AG04449 (cell line): ENCODE measurements around the gene PPP2R5C.

Experiments used
- CTCF ChIA-PET: fragments of 350-600 bp; formaldehyde crosslinking; extraction: SDS; loops from one replicate; lab custom pipeline; 2021; ENCODE audit warnings: antibody characterized with exemption; lab: Yijun Ruan, JAX
- POLR2A ChIA-PET: fragments of 400-600, 350-600 bp; formaldehyde crosslinking; extraction: SDS; loops from one replicate; lab custom pipeline; 2020; ENCODE audit warnings: antibody characterized with exemption, inconsistent platforms; lab: Yijun Ruan, JAX
- DNase-seq: peaks from one replicate; pipeline ENCODE4 v3.0.0-alpha.2; 2010; ENCODE audit warnings: low read depth, low spot score
- H3K4me3 ChIP-seq: 2 replicates; pipeline ENCODE4 v1.5.1; 2011; ENCODE audit warnings: low read depth, mild to moderate bottlenecking, control low read depth, low read length
- TF ChIP-seq, protein P1 (sequence below): IDR thresholded peaks from one replicate; pipeline ENCODE4 v1.5.1; 2011; ENCODE audit warnings: mild to moderate bottlenecking, moderate library complexity, low read length, control low read depth, inconsistent platforms; ENCODE audit not compliant: insufficient read depth; ENCODE audit errors: missing control alignments

PPP2R5C gene

DNA sequence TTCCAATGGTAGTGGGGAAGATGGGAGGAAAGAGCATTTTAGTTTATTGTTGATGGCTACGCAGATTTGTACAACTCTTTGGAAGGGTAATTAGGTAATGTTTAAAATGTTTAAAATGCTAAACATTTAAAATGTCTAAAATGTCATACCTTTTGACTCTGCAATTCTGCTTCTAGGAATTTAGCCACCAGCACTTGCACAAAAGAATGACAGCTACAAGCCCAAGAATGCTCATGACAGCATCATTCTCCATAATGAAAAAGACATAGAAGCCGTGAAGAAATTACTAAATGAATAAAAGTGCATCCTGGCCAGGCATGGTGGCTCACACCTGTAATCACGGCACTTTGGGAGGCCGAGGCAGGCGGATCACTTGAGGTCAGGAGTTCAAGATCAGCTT is 182.9 kb downstream of the PPP2R5C start:
- no peak for DNase-seq
- no peak overlapping the region for H3K4me3 ChIP-seq
- CTCF ChIA-PET = interaction anchor here (2.7 kb wide), 1 partner anchor 174 kb away, joined by 9 read pairs; no protein-coding TSS in a partner anchor
- POLR2A ChIA-PET = no interaction called here
- TF ChIP-seq, protein P1, sequence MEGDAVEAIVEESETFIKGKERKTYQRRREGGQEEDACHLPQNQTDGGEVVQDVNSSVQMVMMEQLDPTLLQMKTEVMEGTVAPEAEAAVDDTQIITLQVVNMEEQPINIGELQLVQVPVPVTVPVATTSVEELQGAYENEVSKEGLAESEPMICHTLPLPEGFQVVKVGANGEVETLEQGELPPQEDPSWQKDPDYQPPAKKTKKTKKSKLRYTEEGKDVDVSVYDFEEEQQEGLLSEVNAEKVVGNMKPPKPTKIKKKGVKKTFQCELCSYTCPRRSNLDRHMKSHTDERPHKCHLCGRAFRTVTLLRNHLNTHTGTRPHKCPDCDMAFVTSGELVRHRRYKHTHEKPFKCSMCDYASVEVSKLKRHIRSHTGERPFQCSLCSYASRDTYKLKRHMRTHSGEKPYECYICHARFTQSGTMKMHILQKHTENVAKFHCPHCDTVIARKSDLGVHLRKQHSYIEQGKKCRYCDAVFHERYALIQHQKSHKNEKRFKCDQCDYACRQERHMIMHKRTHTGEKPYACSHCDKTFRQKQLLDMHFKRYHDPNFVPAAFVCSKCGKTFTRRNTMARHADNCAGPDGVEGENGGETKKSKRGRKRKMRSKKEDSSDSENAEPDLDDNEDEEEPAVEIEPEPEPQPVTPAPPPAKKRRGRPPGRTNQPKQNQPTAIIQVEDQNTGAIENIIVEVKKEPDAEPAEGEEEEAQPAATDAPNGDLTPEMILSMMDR = no peak

DNA sequence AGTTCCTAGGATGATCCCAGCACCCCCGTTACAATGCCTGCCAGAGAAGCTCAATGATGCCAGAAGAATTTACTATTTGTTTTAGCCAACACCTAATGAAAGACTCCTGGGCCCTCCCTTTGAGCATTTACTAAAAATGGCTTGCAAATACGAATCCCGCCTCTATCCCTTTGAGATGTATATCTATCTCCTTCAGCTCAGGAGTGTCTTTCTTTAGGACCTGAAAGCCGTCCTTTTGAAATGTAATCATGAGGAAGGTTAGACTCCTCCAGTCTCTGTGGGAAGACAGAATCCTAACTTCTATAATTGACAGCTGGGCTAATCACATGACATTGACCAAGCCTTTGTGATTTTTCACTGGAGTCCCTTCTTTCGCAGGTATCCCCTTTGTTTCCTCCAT is 183.7 kb downstream of the PPP2R5C start:
- TF ChIP-seq, protein P1 = no peak
- H3K4me3 ChIP-seq = no peak overlapping the region
- POLR2A ChIA-PET = no interaction called here
- DNase-seq = no peak
- CTCF ChIA-PET = interaction anchor here (2.7 kb wide), 1 partner anchor 175 kb away, joined by 9 read pairs; no protein-coding TSS in a partner anchor

DNA sequence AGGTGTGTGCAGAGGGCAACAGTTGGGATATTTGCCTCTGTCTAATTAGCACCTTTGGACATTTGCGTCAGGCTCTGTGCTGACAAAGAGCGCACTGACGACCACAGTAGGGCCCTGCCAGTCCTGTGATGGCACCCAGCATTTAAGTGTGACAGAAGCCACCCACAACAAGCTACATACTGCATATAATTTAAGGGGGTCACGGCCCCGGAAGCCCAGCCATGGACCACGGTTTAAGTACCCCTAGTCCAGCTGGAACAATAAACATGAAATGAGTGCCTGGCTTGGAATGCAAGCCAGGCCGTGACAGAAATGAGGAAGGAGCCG is 186.0 kb downstream of the PPP2R5C start:
- CTCF ChIA-PET = interaction anchor here (1.3 to 9.9 kb wide), 6 partner anchors 11 to 240 kb away, joined by 3 to 71 read pairs (median 9); no protein-coding TSS in a partner anchor
- DNase-seq = no peak
- TF ChIP-seq, protein P1 = no peak
- POLR2A ChIA-PET = interaction anchor here (1.3 kb wide), 1 partner anchor 14 kb away, joined by 4 read pairs; no protein-coding TSS in a partner anchor
- peak overlapping the region; percentile 91 for H3K4me3 ChIP-seq

DNA sequence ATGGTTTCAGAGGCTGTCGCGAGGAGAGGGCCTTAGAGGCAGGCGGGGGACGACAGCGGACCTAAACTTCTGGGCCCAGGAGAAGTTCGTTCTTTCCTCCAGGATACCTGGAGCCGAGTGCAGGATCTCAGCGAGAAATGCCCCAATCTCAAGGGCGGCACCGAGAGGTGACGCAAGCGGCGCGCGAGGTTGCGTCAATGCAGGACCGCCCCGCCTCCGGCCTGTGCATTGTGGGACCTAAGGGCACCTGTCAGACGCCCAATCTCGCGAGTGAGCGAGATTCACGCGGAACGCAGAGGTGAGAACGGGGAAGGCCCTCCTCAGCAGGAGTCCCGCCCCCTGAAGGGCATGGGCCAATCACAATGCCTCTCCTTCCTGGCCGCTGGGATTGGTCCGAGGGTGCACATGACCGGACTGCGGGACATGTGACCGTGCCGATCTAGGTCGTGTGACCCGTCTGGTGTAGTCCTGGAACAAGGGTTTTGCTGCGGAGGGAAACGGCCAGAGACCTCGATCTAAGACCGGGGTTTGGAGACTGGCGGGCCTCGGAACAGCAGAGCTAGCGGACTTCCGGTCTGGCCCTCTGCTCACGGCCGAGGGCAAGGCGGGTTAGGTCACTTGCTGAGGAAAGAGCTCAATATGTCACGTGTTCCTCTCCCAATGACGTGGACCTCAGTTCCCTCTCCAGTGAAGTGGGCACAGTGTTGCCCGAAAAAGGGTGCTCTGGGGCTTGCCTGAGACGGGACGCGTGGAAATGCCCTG is 186.6 kb downstream of the PPP2R5C start:
- TF ChIP-seq, protein P1 = no peak
- peak overlapping the region; percentile 98 for H3K4me3 ChIP-seq
- DNase-seq = peak; percentile 98
- CTCF ChIA-PET = interaction anchor here (1.3 to 9.9 kb wide), 8 partner anchors 10 to 241 kb away, joined by 3 to 71 read pairs (median 6); no protein-coding TSS in a partner anchor
- POLR2A ChIA-PET = interaction anchor here (0.6 to 1.4 kb wide), 4 partner anchors 10 to 169 kb away, joined by 3 to 5 read pairs (median 4); no protein-coding TSS in a partner anchor

DNA sequence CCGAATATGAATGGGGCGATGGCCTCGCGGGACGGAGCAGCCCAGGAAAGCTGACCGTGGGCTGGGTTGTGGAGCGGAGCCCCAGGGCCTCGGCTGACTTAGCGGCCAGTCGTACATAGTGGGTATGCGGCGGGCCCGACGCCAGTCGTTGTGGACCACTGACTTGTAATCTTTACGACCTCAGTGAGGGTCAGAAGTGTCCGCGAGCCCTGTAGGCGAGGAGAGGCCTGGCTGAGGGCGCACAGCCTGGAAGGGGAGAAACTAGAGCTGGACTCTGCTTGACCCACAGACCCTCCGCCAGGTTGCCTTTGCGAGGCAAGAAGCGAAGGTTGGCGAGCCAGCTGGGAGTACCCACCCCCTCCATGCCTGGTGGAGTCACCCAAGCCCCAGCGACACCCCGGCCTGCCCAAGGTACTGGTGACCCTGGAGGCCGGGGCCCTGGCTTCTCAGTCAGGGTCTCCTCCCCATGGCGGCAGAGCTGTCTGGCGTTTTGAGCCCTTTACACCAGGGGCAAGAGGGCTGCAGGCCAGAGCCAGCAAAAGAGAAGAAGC is 187.2 kb downstream of the PPP2R5C start:
- TF ChIP-seq, protein P1 = no peak
- DNase-seq = no peak
- CTCF ChIA-PET = interaction anchor here (0.6 to 9.9 kb wide), 9 partner anchors 9 to 242 kb away, joined by 3 to 71 read pairs (median 6); no protein-coding TSS in a partner anchor
- peak overlapping the region; percentile 98 for H3K4me3 ChIP-seq
- POLR2A ChIA-PET = interaction anchor here (0.6 to 1.4 kb wide), 4 partner anchors 9 to 170 kb away, joined by 3 to 5 read pairs (median 4); no protein-coding TSS in a partner anchor

DNA sequence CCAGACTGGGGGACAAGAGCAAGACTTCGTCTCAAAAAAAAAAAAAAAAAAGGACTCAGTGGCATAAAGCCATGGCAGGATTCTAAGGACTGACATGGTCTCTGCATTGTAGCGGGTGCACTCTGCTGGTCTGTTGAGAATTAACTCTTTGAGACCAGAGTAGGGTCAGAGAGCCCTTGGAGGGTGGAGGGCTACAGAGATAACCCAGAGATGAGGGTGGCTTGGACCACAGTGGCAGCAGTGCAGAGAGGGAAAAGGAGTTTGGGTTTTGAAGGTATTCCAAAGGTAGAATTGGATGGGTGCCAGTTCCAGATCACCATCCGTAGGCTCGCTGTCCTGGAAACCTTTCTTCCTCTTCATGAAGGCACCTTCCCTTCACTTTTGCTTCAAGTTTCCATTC is 188.6 kb downstream of the PPP2R5C start:
- no peak overlapping the region for H3K4me3 ChIP-seq
- DNase-seq = no peak
- CTCF ChIA-PET = interaction anchor here (8.2 to 9.9 kb wide), 2 partner anchors 11 to 179 kb away, joined by 60 to 71 read pairs; no protein-coding TSS in a partner anchor
- POLR2A ChIA-PET = no interaction called here
- TF ChIP-seq, protein P1 = no peak
